Measurements from ENCODE around the gene UMAD1.

DNA sequence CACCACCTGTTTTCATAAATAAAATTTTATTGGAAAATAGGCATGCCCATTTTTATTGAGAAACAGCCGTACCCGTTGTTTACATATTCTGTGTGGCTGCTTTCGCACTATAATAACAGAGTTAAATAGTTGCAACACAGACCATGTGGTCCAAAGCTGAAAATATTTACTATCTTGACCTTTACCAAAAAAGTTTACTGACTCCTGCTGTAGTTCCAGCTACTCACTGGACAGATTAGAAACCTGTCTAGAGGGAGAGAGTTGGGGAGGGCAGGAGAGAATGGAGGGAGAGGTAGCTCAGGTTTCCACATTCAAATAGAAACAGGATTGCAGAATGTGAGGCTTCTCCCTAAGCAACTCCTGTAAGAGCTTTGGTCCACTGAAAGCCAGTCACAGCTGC lies 273.0 kb downstream of the UMAD1 start:
- TF ChIP-seq CTCF (IDR thresholded peaks at IDR 0.05) (no peak), POLR2A (IDR thresholded peaks at IDR 0.05) (no peak), POLR2AphosphoS5 (IDR thresholded peaks at IDR 0.05) (no peak), EP300 (IDR thresholded peaks at IDR 0.05) (no peak)

Measured in sigmoid colon (tissue), 4 donors.